T-helper 22 cell (primary cell): Measurements from ENCODE around the gene ZNF526.
"Not testable (repeated sequence)": the region's sequence is repeated elsewhere in the genome, so short reads cannot be mapped to it uniquely, and the experiment has no call there.

Source experiments
- DNase-seq: peaks from one replicate; pipeline ENCODE4 v3.0.0-alpha.2; 2020; ENCODE audit warnings: low read depth

The ZNF526 gene

DNA sequence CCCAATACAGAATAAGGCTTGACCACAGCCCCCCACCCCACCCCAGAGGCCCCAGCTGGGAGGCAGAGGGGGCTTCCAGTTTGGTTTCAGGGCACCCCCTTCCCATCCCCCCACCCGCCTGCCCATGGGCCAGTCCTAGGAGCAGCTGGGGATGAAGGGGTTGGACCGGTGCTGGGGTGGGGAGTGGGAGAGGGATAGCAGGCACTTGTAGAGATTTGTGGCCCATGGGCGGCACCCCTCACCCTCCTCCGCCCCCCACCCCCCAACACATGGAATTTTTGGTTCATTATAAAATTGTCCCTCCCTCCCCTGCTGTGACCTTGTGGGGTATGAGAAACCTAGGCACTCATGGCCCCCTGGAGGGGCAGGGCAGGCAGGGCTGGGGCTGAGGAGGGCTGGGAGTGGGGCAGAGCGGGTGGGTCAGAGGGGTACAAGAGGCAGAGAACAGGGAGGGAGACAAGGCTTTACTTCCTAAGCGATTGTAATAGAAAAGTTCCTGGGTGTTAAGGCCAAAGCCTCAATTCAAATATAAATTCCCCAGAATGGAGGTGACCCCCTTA is 27.6 kb downstream of the ZNF526 start:
- no peak for DNase-seq

DNA sequence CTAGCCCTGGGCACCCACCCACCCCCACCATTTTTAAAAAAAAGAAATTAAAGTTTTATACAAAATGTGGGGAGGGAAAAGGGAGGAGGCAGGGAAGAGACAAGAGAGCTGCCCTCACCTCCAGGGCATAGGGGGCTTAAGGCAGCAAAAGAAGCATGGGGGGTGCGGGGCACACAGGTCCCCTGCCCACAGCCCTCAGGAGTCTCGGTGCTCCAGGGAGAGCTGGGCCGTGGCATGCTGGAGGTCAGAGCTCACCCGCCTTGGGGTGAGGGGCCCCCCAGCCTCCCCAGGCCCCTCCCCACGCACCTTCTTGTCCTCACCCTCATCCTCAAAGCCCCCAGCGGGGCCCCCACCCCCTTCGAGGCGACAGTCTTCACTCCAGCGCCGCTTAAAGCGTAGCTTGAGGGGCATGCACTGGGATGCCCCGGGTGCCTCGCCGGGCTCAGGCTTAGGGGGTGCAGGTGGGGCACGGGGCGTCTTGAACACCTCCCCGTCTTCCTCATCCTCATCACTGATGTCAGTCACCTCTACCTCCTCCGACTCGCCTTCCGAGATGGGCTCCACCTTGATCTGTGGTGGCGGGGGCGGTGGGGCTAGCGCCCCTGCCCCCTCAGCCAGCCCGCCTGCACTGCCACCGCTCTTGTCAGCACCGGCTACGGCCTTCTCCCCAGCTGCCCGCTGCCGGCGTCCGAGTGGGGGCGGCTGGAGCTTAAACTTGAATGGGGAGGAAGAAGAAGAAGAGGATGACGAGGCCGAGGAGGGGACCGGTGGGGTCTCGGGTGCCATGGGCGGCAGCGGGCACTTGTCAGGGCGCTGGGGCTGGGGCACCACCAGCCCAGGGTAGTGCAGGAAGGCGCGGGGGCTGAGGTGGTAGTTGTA is 28.4 kb downstream of the ZNF526 start:
- DNase-seq: no peak

GRCh38 chr19:42249149-42249750 is 29.1 kb downstream of the ZNF526 start:
- no peak for DNase-seq

DNA sequence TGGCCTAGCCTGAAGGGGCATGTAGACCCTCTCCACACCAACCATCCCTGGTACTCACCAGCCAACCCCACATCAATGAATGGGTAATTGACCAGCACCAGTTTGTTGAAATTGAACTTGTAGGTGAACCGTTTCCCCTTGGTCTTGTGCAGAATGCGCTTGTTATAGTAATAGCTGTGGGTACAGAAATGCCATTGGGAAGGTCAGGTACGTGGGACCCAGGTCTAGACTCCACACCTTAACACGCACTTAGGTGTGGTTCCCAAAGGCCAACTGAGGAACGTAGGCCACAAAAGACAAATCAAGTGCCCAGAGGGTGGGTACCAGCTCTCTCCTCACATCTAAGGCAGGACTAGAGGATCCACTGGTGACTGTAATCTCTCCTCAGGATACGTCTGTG is 29.7 kb downstream of the ZNF526 start:
- DNase-seq: no peak

DNA sequence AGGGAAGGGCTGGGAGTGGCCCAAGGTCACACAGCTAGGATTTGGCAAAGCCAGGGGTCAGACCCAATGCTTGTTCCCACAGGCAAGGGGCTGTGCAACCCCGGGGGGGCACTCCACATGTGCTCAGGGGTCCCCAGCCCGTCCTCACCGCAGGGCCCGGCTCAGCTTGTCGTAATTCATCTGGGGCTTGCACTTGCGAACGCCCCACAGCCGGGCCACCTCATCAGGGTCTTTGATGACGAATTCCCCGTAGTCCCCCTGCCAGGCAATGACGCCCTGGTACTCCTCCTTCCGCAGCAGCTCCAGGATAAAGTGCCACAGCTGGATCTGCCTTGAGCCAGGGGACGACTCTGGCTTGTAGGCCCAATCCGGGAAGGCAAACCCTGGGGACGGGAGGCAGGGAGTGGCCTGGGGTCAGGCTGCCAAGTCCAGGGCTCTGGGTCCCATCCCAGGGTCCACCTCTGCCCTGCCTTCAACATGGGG is 30.1 kb downstream of the ZNF526 start:
- DNase-seq: no peak

DNA sequence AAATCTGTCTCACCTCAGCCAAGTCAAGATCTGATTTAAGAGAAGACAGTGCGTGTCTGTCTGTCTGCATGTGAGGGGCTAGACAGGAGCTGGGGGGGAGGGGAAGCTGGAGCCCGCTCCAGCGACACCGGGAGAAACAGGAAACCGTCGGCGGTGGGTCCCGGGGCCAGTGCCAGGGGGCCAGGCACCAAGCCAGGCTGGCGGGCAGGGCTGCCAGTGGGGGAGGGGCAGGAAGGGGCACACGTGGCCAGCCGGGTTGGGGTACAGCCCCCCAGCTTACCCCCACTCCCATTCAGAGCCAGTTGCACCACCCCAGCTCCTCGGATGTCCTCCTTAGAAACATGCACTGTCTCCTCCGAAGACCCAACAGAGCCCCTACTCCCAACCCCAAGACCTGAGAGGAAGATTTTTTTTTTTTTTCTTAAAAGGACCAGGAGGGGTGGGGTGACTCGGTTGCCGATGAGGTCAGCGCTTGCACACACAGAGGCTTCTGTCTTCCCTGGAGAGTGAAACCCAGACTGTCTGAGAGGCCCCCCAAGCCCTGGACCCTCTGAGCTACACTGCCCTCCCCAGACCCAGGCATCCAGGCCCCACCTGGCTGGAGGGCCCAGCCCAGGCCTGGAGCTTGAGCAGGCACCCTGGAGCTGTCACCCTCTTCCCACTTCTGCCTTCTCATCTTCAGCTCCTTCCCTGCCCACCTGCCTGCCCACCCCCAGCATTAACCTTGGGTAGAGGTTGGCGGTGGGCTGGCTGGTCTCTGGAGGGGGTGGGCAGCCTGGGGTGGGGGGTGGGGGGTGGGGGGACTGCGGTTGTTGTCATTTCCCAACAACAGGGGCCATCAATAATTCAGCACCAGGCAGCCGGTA is 30.8 kb downstream of the ZNF526 start:
- DNase-seq: no peak

DNA sequence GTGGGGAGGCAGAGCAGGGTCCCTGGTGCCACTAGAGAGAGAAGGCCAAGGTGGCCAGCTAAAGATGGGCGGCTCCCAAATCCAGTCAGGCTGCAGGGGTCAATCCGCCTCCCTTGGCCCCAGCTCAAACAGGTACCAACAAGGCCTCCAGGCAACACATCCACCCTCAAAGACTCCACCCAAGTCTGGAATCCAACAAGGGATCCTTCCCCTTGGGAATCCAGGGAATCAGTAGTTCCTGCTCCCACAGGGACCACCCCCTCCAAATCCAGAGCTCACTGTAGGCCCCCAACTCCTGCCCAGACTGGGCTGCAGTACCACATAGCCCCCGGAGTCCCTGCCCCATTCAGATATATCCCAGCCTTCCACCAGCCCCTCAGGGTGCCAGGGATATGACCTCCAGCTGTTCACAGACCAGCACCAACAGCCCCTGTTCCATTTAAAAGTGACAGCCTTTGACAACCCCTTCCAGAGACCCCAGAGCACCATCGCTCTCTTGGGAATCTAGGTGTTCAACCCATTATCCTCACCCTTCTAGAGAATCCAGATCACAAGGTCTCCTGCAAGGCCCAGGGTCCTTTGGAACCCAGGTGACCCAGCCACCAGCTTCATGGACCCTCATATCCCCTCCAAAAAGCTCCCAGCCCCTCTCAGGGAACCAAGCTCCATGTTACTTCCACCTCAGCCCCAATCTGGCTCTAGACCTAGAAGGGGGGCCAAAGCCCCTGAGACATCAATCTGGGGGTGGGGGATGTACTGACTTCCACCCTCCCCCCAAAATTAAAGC is 31.7 kb downstream of the ZNF526 start:
- DNase-seq: no peak

GRCh38 chr19:42252365-42253244 is 32.5 kb downstream of the ZNF526 start:
- DNase-seq: no peak

DNA sequence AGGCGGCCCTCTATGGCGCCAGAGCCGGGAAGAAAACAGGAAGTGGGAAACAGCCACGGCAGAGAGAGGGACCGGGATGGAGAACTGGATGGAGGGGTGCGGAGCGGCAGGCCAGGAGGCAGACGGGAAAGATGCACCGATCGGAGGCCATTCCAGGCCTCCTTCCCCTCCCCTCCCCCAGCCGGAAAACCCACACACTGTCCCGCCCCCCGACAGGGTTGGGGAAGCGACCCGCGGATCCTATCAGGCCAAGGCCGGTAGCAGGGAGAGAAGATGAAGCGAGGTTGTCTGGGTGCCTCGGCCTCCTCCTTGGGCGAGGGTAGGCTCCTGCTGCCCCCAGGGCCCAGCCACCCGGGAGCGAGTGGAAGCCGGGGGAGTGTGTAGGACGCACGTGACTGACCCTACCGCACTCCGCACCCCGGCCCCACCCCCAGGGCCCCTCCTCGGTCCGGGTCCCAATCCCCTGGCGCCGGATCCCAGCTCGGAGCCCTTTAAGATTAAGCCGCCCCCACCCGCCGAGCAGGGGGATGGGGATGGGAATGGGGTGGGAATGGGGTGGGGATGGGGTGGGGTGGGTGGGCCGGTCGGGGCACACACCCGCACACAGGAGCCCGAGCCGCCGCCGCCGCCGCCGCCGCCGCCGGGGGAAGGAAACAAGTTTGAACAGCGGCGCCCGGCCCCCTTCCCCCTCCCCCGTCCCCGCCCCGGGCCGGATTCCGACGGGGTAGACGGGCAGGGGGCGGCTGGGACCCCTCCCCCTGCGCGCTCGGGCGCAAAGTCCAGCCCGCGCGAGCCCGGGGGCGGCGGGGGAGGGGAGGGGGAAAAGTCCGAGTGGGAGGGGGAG is 33.4 kb downstream of the ZNF526 start:
- DNase-seq: peak; percentile 50

DNA sequence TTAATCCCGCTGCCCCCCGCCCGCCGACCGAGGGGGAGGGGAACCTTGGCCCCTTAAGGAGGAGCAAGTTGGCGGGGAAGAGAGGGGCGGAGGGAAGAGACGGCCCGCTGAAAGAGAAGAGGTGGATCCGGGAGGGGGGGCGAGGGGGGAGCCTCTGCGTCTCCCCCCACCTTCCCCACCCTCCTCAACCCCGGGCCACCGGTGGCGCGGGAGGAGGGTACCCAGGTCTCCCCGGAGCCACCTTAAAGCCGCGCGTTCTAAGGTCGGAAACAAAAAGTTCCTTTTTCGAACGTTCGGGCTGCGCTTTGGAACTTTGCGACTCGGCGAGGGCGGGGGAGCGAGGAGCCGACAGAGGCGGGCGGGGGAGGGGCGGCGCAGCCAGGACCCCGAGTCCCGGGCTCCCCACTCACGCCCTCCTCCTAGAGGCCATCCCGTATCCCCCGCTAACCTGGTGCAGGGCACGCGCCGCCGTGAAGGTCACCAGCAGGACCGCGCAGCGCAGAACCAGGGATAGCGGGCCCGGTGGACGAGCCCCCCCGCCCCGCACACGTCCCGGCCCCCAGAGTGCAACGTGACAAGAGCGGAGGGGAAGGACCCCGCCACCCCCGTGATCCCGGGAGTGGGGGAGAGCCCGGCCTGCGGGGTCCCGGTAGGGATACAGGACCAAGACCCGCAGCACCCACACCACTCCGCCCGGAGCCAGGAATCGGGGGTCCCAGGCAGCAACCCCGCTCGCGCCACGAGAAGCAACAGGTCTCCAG is 34.2 kb downstream of the ZNF526 start:
- DNase-seq: peak; percentile 66

- peak; percentile 87 for DNase-seq
Measured at GRCh38 chr19:42254850-42255765, 35.0 kb downstream of the ZNF526 start, which contains the start of gene ERF. ERF (minus strand) TSS chr19:42255128; CDS start chr19:42254999, 129 bp downstream.

- DNase-seq: no peak
Measured at GRCh38 chr19:42255766-42256745, 35.9 kb downstream of the ZNF526 start.

DNA sequence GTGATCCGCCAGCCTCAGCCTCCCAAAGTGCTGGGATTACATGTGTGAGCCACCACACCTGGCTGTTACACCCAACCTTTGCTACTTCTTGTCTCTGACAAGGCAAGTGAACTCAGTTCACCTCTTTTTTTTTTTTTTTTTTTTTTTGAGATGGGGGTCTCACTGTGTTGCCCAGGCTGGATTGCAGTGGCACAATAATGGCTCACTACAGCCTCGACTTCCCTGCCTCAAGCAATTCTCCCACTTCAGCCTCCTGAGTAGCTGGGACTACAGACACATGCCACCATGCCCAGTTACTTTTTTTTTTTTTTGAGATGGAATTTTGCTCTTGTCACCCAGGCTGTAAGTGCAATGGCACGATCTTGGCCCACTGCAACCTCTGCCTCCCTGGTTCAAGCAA is 37.7 kb downstream of the ZNF526 start:
- DNase-seq: not testable (repeated sequence)

- DNase-seq: no peak
Measured at GRCh38 chr19:42261763-42262162, 41.7 kb downstream of the ZNF526 start.

- DNase-seq: not testable (repeated sequence)
Measured at GRCh38 chr19:42266105-42266504, 46.0 kb downstream of the ZNF526 start.
